ENCODE results near the gene KIR2DL3.
"Not testable (repeated sequence)": the region's sequence is repeated elsewhere in the genome, so short reads cannot be mapped to it uniquely, and the experiment has no call there.

KIR2DL3 gene

DNA sequence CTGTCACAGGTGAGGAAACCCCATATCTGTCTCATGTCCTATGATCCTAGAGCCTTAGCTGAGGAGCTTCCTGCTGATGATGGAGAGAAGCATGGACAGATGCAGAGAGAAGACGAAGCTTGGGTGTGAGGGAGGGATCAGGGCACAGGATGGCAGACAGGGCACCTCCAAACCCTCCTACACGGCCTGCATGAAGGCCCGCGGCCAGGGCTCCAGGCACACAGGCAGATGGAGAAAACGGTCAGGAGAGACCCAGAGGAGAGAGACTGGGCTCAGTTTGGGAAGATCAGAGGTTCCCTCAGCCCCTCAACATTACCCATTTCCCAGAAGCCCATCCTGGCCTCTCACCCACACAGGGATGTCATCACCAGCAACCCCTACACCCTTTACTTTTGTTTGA, 5.8 kb downstream of the KIR2DL3 start:
- DNase-seq (ENCODE audit: low spot score), result not testable (repeated sequence)

DNA sequence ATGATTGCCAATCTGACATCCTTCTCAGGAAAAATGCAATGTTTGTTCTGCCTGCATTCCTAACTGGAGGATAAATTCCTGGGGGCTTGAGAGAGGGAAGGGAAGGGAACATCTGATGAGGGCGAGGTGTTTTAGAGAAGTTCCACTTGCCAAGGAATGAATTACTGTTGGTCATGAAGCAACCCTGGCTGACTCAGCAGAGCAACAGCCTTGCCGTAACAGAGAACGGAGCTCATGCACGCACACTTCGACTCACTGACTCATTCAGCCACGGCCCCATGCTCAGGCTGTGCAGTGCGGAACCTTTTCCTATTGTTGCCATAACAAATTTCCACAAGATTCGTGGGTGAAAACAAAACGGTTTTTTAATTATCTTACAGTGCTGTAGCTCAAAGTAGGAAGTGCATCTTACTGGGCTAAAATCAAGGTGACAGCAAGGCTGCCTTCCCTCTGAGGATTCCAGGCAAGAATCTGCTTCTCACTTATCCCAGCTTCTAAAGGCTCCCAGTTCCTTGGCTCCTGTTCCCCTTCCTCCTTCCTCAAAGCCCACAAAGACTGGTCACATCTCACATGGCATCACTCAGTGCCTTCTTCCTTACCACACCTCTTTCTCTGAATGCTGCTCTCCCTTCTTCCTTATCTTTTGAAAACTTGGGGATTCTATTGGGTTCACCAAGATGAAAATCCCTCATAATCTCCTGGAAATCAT, 9.5 kb downstream of the KIR2DL3 start:
- not testable (repeated sequence) for DNase-seq (ENCODE audit: low spot score)

DNA sequence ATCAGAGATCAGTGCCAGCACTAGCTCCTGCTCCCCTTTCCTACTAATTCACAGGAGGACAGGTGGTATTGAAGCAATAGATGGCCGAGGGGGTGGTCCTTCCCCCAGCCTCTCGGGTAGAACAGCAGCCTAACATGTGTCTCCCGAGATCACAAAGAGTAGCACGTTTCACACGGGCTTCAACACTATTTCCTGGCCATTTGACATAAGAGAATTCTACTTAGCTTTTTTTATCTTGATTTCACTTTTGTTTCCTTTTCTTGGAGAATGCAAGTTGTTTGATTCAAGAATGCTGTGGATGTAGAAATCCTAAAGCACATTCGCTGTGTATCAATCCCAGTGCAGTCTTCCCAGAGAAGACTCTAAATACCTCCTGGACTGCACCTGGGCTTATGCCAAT, 12.0 kb downstream of the KIR2DL3 start:
- DNase-seq (ENCODE audit: low spot score), result not testable (repeated sequence)

DNA sequence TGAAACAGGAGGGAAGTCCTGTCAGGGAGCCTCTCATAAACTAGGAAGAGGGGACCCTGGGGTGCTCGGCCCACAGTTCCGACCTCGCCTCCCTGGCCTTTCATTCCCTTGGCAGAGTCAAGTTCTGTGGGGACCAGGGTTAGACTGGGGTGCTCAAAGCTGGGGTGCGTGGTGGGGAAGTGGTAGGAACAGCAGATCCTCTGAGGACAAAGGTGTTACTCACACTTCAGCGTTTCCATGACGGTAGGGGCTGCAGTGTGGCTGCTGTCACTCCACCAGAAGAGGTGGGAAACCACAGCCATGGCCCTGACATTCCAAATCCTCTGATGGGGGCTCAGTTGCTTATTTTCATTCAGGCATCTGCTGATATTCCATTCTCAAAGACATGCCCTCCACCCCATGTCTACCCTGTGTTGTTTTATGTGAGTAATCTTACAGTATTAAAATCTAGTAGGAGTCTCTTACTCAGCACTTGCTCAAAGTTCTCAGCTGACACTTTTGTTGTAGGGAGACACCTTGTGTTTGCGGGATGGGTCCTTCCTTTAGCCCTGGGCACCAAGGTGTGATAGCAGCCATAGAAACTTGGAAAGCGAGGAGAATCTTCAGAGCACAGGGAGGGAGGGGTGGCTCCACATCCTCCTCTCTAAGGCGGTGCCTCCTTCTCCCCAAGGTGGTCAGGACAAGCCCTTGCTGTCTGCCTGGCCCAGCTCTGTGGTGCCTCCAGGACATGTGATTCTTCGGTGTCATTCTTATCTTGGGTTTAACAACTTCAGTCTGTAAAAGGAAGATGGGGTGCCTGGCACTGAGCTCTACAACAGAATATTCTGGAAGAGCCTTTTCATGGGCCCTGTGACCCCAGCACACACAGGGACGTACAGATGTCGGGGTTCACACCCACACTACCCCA, 18.1 kb downstream of the KIR2DL3 start:
- not testable (repeated sequence) for DNase-seq (ENCODE audit: low spot score)

DNA sequence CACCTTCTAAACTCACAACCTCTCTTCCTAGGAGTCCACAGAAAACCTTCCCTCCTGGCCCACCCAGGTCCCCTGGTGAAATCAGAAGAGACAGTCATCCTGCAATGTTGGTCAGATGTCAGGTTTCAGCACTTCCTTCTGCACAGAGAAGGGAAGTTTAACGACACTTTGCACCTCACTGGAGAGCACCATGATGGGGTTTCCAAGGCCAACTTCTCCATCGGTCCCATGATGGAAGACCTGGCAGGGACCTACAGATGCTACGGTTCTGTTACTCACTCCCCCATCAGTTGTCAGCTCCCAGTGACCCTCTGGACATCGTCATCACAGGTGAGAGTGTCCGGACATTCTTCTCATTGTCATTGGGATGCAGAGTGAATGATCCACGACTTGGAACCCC, 20.3 kb downstream of the KIR2DL3 start:
- DNase-seq (ENCODE audit: low spot score), result not testable (repeated sequence)

DNA sequence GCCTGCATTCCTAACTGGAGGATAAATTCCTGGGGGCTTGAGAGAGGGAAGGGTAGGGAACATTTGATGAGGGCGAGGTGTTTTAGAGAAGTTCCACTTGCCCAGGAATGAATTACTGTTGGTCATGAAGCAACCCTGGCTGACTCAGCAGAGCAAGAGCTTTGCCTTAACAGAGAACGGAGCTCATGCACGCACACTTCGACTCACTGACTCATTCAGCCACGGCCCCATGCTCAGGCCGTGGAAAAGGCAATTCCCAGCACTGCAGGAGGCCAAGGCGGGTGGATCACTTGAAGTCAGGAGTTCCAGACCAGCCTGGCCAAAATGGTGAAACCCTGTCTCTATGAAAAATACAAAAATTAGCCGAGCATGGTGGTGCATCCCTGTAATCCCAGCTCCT, 25.9 kb downstream of the KIR2DL3 start:
- not testable (repeated sequence) for DNase-seq (ENCODE audit: low spot score)

DNA sequence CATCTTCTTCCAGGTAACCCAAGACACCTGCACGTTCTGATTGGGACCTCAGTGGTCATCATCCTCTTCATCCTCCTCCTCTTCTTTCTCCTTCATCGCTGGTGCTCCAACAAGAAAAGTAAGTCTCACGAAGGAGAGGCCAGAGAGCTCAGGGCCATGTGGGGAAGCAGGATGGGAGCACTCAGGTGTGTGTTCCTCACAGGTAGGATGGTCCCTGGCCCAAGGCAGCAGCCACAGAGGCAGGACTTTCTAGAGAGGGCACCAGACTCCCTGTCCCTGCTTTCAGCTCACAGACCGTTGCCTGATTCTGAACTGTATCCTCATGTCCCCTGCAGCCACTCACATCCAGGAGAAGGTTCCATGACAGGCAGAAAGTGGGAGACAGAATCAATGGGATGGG, 28.2 kb downstream of the KIR2DL3 start:
- DNase-seq (ENCODE audit: low spot score), result not testable (repeated sequence)

DNA sequence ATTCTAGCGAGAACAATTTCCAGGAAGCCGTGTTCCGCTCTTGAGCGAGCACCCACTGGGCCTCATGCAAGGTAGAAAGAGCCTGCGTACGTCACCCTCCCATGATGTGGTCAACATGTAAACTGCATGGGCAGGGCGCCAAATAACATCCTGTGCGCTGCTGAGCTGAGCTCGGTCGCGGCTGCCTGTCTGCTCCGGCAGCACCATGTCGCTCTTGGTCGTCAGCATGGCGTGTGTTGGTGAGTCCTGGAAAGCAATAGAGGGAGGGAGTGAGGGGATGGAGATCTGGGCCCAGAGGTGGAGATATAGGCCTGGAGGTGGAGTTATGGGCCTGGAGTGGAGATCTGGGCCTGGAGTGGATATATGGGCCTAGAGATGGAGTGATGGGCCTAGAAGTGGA, 31.3 kb downstream of the KIR2DL3 start, which contains the start of gene KIR2DL1:
Gene KIR2DL1, plus strand, starts transcription at position 148 of the 400 bp plus-strand sequence. Its CDS starts 58 bp downstream, at position 206.
- not testable (repeated sequence) for DNase-seq (ENCODE audit: low spot score)

DNA sequence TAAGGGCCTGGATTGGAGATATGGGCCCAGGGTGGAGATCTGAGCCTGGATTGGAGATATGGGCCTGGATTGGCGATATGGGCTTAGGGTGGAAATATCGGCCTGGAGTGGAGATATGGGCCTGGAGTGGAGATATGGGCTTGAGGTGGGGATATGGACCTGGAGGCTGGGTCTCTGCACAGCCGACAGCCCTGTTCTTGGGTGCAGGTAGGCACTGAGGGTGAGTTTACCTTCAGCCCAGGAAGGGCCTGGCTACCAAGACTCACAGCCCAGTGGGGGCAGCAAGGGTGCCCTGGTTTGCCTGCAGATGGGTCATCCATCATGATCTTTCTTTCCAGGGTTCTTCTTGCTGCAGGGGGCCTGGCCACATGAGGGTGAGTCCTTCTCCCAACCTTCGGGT, 32.2 kb downstream of the KIR2DL3 start:
- not testable (repeated sequence) for DNase-seq (ENCODE audit: low spot score)

DNA sequence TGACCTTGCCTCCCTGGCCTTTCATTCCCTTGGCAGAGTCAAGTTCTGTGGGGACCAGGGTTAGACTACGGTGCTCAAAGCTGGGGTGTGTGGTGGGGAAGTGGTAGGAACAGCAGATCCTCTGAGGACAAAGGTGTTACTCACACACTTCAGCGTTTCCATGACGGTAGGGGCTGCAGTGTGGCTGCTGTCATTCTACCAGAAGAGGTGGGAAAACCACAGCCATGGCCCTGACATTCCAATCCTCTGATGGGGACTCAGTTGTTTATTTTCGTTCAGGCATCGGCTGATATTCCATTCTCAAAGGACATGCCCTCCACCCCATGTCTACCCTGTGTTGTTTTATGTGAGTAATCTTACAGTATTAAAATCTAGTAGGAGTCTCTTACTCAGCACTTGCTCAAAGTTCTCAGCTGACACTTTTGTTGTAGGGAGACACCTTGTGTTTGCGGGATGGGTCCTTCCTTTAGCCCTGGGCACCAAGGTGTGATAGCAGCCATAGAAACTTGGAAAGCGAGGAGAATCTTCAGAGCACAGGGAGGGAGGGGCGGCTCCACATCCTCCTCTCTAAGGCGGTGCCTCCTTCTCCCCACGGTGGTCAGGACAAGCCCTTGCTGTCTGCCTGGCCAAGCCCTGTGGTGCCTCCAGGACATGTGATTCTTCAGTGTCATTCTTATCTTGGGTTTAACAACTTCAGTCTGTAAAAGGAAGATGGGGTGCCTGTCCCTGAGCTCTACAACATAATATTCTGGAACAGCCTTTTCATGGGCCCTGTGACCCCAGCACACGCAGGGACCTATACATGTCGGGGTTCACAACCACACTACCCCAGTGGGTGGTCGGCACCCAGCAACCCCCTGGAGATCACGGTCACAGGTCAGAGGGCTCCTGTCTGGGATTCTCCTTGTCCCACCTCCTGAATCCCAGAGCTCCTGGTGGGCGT, 33.0 kb downstream of the KIR2DL3 start:
- DNase-seq (ENCODE audit: low spot score), result not testable (repeated sequence)

DNA sequence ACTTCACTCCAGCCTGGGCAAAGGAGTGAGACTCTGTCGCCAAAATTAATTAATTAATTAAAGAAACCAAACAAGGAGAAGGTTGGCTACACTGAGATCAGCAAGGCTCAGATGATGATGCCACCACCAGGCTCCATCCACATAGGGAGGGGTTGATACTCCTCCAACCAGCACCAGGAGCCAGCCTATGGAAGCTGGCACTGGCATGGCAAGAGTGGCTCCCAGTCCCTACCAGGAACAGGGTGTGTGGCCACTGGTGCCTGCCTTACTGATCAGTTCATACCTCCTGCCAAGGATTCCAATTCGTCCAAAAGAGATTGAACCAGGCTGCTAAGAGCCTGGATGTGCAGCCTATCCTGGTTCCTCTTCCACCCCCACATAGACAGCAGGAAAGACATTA, 34.4 kb downstream of the KIR2DL3 start:
- DNase-seq (ENCODE audit: low spot score), result not testable (repeated sequence)

DNA sequence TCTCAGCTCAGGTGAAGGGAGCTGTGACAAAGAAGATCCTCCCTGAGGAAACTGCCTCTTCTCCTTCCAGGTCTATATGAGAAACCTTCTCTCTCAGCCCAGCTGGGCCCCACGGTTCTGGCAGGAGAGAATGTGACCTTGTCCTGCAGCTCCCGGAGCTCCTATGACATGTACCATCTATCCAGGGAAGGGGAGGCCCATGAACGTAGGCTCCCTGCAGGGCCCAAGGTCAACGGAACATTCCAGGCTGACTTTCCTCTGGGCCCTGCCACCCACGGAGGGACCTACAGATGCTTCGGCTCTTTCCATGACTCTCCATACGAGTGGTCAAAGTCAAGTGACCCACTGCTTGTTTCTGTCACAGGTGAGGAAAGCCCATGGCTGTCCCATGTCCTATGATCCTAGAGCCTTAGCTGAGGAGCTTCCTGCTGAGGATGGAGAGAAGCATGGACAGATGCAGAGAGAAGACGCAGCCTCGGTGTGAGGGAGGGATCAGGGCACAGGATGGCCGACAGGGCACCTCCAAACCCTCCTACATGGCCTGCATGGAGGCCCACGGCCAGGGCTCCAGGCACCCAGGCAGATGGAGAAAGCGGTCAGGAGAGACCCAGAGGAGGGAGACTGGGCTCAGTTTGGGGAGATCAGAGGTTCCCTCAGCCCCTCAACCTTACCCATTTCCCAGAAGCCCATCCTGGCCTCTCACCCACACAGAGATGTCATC, 36.9 kb downstream of the KIR2DL3 start:
- DNase-seq (ENCODE audit: low spot score), result not testable (repeated sequence)

DNA sequence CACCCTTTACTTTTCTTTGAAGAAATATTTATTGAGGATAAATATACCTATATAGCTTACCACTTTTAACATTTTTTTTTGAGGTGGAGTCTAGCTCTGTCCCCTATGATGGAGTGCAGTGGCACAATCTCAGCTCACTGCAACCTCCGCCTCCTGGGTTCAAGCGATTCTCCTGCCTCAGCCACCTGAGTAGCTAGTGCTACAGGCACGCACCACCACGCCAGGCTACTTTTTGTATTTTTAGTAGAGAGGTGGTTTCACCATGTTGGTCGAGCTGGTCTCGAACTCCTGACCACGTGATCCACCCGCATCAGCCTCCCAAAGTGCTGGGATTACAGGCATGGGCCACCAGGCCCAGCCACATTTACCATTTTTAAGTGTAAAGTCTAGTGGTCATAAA, 37.5 kb downstream of the KIR2DL3 start:
- DNase-seq (ENCODE audit: low spot score), result not testable (repeated sequence)

DNA sequence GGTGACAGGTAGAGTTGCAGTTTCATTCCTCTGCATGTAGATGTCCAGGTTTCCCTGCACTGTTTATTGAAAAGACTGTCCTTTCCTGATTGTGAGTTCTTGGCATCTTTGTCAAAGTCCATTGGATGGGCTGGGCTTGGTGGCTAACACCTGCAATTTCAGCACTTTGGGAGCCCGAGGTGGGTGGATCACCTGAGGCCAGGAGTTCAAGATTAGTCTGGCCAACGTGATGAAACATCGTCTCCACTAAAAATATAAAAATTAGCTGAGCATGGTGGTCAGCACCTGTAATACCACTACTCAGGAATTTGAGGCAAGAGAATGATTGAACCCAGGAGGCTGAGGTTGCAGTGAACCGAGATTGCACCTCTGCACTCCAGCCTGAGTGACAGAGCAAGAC, 39.5 kb downstream of the KIR2DL3 start:
- not testable (repeated sequence) for DNase-seq (ENCODE audit: low spot score)

DNA sequence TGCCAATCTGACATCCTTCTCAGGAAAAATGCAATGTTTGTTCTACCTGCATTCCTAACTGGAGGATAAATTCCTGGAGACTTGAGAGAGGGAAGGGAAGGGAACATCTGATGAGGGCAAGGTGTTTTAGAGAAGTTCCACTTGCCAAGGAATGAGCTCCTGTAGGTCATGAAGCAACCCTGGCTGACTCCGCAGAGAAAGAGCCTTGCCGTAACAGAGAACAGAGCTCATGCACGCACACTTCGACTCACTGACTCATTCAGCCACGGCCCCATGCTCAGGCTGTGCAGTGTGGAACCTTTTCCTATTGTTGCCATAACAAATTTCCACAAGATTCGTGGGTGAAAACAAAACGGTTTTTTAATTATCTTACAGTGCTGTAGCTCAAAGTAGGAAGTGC, 40.6 kb downstream of the KIR2DL3 start:
- not testable (repeated sequence) for DNase-seq (ENCODE audit: low spot score)

DNA sequence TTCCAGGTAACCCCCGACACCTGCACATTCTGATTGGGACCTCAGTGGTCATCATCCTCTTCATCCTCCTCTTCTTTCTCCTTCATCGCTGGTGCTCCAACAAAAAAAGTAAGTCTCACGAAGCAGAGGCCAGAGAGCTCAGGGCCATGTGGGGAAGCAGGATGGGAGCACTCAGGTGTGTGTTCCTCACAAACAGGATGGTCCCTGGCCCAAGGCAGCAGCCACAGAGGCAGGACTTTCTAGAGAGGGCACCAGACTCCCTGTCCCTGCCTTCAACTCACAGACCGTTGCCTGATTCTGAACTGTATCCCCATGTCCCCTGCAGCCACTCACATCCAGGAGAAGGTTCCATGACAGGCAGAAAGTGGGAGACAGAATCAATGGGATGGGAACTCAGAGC, 44.6 kb downstream of the KIR2DL3 start:
- DNase-seq (ENCODE audit: low spot score), result not testable (repeated sequence)

DNA sequence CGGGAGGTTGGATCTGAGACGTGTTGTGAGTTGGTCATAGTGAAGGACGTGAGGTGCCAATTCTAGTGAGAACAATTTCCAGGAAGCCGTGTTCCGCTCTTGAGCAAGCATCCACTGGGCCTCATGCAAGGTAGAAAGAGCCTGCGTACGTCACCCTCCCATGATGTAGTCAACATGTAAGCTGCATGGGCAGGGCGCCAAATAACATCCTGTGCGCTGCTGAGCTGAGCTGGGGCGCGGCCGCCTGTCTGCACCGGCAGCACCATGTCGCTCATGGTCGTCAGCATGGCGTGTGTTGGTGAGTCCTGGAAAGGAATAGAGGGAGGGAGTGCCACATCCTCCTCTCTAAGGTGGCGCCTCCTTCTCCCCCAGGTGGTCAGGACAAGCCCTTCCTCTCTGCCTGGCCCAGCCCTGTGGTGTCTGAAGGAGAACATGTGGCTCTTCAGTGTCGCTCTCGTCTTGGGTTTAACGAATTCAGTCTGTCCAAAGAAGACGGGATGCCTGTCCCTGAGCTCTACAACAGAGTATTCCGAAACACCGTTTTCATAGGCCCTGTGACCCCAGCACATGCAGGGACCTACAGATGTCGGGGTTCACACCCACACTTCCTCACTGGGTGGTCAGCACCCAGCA, 47.9 kb downstream of the KIR2DL3 start:
- DNase-seq (ENCODE audit: low spot score), result not testable (repeated sequence)

DNA sequence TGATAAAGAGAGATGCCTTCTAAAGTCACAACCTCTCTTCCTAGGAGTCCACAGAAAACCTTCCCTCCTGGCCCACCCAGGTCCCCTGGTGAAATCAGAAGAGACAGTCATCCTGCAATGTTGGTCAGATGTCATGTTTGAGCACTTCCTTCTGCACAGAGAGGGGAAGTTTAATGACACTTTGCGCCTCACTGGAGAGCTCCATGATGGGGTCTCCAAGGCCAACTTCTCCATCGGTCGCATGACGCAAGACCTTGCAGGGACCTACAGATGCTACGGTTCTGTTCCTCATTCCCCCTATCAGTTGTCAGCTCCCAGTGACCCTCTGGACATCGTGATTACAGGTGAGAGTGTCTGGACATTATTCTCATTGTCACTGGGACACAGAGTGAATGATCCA, 49.8 kb downstream of the KIR2DL3 start:
- not testable (repeated sequence) for DNase-seq (ENCODE audit: low spot score)

DNA sequence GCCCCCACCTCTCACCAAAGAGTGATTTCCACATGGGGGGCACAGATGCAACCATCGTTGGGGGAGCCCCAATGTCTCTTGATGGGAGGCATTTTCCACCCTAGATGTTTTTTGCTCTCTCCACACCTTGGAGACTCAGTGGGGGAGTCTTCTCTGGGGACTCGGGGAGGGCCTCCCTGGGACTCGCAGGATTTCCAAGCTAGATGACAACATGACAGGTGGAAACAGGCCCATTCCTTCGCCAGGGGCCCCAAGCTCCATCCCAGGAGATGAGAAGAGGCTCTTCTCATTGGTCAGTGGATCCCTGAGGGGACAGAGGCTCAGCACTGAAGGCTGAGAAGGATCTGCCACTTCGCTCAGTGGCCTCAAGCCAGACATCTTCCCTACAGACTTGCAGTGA, 52.4 kb downstream of the KIR2DL3 start:
- DNase-seq (ENCODE audit: low spot score), result no peak

DNA sequence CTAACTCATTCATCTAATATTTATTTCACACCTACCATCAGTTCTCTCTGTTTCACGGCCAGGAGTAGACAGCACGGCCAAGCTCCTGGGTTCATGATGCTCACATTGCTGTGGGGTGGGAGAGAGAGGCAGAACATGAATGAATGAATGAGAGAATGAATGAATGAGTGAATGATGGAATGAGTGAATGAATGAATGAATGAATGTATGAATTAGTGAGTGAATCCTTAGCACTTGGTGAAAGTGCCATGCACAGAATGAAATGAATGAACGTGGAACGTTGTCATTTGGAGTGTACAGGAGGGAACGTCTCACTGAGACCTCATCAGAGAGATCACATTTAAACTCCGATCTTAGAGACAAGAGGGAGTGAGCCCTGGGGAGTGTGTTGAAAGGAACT, 53.2 kb downstream of the KIR2DL3 start:
- DNase-seq (ENCODE audit: low spot score), result no peak

DNA sequence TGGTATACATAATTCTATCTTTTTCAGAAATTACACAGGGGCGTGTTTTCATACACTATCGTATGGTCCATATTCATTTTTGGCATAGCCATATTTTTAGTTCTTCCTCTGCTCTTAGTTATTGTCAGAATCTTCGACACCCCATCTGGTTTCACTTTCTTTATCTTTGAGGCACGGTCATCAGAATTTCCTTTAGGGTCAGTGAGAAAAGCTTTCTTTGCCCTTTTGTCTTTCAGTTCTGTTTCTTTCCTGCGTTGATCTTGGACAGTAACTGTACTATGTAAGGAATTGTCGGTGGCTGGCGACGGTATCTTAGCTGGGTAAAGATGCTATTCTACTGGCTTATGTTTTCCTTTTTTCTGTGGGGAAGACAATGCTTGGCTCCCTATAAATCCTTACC, 54.5 kb downstream of the KIR2DL3 start:
- DNase-seq (ENCODE audit: low spot score), result no peak

Data from AG08395 (cell line).